ENCODE measurements around the gene CGNL1. TPM values are rescaled to one million over a fixed set of nuclear protein-coding genes. Genes with fewer than 3 reads are reported as not detected.

CGNL1 gene
- total RNA-seq, 2 donors from 2014 or later: 3.9 to 4.7 TPM

GRCh38 chr15:57421110-57421509 is 44.8 kb downstream of the CGNL1 start:
- H3K9ac ChIP-seq (ENCODE audit: low read depth in 2 of 2, low read length in 2 of 2): no peak overlapping the region
- no peaks in the 10 kb centered on the region for H3K9me3 ChIP-seq
- no peak overlapping the region for H3K27ac ChIP-seq
- no peaks in the 10 kb centered on the region for H3K4me1 ChIP-seq
- TF ChIP-seq, protein P1, sequence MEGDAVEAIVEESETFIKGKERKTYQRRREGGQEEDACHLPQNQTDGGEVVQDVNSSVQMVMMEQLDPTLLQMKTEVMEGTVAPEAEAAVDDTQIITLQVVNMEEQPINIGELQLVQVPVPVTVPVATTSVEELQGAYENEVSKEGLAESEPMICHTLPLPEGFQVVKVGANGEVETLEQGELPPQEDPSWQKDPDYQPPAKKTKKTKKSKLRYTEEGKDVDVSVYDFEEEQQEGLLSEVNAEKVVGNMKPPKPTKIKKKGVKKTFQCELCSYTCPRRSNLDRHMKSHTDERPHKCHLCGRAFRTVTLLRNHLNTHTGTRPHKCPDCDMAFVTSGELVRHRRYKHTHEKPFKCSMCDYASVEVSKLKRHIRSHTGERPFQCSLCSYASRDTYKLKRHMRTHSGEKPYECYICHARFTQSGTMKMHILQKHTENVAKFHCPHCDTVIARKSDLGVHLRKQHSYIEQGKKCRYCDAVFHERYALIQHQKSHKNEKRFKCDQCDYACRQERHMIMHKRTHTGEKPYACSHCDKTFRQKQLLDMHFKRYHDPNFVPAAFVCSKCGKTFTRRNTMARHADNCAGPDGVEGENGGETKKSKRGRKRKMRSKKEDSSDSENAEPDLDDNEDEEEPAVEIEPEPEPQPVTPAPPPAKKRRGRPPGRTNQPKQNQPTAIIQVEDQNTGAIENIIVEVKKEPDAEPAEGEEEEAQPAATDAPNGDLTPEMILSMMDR (IDR thresholded peaks at IDR 0.05): no peak
- H3K4me3 ChIP-seq: no peak overlapping the region
- H3K36me3 ChIP-seq: no peaks in the 10 kb centered on the region
- H3K27me3 ChIP-seq: no peaks in the 10 kb centered on the region
- DNase-seq: no peak
- intact Hi-C loops (cut with DNase I): no loop called here

- Histone ChIP-seq H3K27ac (no peak overlapping the region), H3K9me3 (no peaks in the 10 kb centered on the region), H3K4me1 (no peaks in the 10 kb centered on the region), H3K4me3 (no peak overlapping the region), H3K36me3 (no peaks in the 10 kb centered on the region), H3K9ac (ENCODE audit: low read depth in 2 of 2, low read length in 2 of 2) (peak overlapping the region in 1 of 2 donors; percentile 23), H3K27me3 (no peaks in the 10 kb centered on the region)
- intact Hi-C loops (cut with DNase I): no loop called here
- peak; percentile 59 for DNase-seq
- TF ChIP-seq, protein P1 (IDR thresholded peaks at IDR 0.05): no peak
Measured at GRCh38 chr15:57421551-57421950, 45.2 kb downstream of the CGNL1 start.

- no peak overlapping the region for H3K9ac ChIP-seq (ENCODE audit: low read depth in 2 of 2, low read length in 2 of 2)
- H3K9me3 ChIP-seq: no peaks in the 10 kb centered on the region
- DNase-seq: no peak
- H3K4me1 ChIP-seq: no peaks in the 10 kb centered on the region
- intact Hi-C loops (cut with DNase I): no loop called here
- H3K27me3 ChIP-seq: no peaks in the 10 kb centered on the region
- no peak overlapping the region for H3K4me3 ChIP-seq
- H3K36me3 ChIP-seq: no peaks in the 10 kb centered on the region
- H3K27ac ChIP-seq: no peak overlapping the region
- TF ChIP-seq, protein P1 (IDR thresholded peaks at IDR 0.05): no peak
Measured at GRCh38 chr15:57422113-57422754, 45.9 kb downstream of the CGNL1 start.

GRCh38 chr15:57423599-57424140 is 47.4 kb downstream of the CGNL1 start:
- Histone ChIP-seq H3K9me3 (no peaks in the 10 kb centered on the region), H3K36me3 (no peaks in the 10 kb centered on the region), H3K4me3 (no peak overlapping the region), H3K9ac (ENCODE audit: low read depth in 2 of 2, low read length in 2 of 2) (no peak overlapping the region), H3K27ac (no peak overlapping the region), H3K4me1 (peaks cover 11% of the 10 kb centered on the region), H3K27me3 (no peaks in the 10 kb centered on the region)
- intact Hi-C loops (cut with DNase I): no loop called here
- TF ChIP-seq, protein P1 (IDR thresholded peaks at IDR 0.05): no peak
- DNase-seq: no peak

GRCh38 chr15:57424628-57425405 is 48.5 kb downstream of the CGNL1 start:
- intact Hi-C loops (cut with DNase I): no loop called here
- Histone ChIP-seq H3K27ac (no peak overlapping the region), H3K27me3 (no peaks in the 10 kb centered on the region), H3K9me3 (no peaks in the 10 kb centered on the region), H3K36me3 (no peaks in the 10 kb centered on the region), H3K9ac (ENCODE audit: low read depth in 2 of 2, low read length in 2 of 2) (no peak overlapping the region), H3K4me1 (peaks cover 14% of the 10 kb centered on the region), H3K4me3 (no peak overlapping the region)
- TF ChIP-seq, protein P1 (IDR thresholded peaks at IDR 0.05): no peak
- DNase-seq: no peak

Measured in colonic mucosa (tissue), 4 donors.